BLaER1 treated with 17β-estradiol and CSF1 and Interleukin-3, amounts not matched to agents 10 nM and 100 nM (cell line): ENCODE data around the gene FAM167B.
"Not testable (repeated sequence)": the region's sequence is repeated elsewhere in the genome, so short reads cannot be mapped to it uniquely, and the experiment has no call there.

Experiments
- H3K27ac ChIP-seq, 11 experiments: shearing (Covaris generic); formaldehyde crosslinking; 2 replicates each; pipeline ENCODE4 v1.8.1; 2022
- H3K27me3 ChIP-seq, 11 experiments: shearing (Covaris generic); formaldehyde crosslinking; 2 replicates each; pipeline ENCODE4 v1.8.1; 2022
- H3K36me3 ChIP-seq, 11 experiments: shearing (Covaris generic); formaldehyde crosslinking; 2 replicates each; pipeline ENCODE4 v1.8.1; 2022
- H3K4me1 ChIP-seq, 10 experiments: shearing (Covaris generic); formaldehyde crosslinking; 2 replicates each; pipeline ENCODE4 v1.8.1; 2022
- H3K4me2 ChIP-seq, 11 experiments: shearing (Covaris generic); formaldehyde crosslinking; 2 replicates each; pipeline ENCODE4 v1.8.1; 2022
- H3K4me3 ChIP-seq, 10 experiments: shearing (Covaris generic); formaldehyde crosslinking; 2 replicates each; pipeline ENCODE4 v1.8.1; 2022
- H3K9ac ChIP-seq, 11 experiments: shearing (Covaris generic); formaldehyde crosslinking; 2 replicates each; pipeline ENCODE4 v1.8.1; 2022
- H3K9me3 ChIP-seq, 11 experiments: shearing (Covaris generic); formaldehyde crosslinking; replicated peaks in 1 of 11; 2 replicates each; pipeline ENCODE4 v1.8.1; 2022
- H4K20me1 ChIP-seq, 11 experiments: shearing (Covaris generic); formaldehyde crosslinking; 2 replicates each; pipeline ENCODE4 v1.8.1; 2022
- Cebpa-rat ChIP-seq, 11 experiments: shearing (Covaris generic); IDR thresholded peaks; 2 replicates each; pipeline ENCODE4 v1.8.1; 2022

Gene FAM167B

DNA sequence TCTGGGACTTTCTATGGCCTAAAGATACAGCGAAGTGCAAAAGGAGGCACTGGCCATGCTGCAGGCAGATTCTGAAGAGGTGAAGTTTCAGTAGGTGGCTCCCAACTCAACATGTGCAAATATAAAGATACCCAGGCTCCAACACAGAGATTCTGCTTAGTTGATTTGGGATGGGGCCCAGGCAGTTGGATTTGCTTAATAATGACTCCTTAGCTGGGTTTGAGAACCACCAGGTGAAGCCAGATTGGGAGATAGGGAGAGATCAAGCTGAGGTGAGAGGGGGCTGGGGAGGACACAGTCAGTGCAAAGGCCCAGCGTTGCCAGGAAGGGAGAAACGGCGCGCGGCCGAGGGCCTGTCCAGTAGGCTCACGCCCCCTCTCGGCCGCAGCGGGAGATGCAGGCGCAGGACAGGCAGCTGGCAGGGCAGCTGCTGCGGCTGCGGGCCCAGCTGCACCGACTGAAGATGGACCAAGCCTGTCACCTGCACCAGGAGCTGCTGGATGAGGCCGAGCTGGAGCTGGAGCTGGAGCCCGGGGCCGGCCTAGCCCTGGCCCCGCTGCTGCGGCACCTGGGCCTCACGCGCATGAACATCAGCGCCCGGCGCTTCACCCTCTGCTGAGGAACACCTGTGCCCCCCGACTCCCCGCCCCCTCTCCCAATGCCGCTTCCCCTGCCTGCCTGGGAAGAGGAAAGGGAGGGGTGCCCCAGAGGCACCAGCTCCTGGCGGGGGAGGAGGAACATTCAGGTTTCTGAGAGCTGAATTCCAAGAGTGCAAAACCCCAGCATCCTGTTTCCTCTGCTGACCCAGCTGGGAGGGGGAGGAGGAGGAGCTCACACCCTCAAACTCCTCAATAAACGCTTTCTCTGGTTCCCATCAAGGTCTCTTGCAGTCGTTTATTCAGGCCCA lies 1.2 kb downstream of the FAM167B start:
- Histone ChIP-seq H3K4me2 (peak overlapping the region; percentile 80 to 98 (median 94)), H3K4me3 (peak overlapping the region in 4 of 10 experiments; percentile 7 to 41 (median 24); a peak in 7 of 20 replicates), H3K36me3 (no peaks in the 10 kb centered on the region)

GRCh38 chr1:32249831-32250525 lies 3.0 kb downstream of the FAM167B start:
- peak overlapping the region; percentile 80 to 98 (median 94) for H3K4me2 ChIP-seq
- TF ChIP-seq Cebpa-rat (IDR thresholded peaks at IDR 0.05) = no peak
- peak overlapping the region in 8 of 11 experiments; percentile 58 to 89 (median 79); a peak in 16 of 22 replicates for H3K27ac ChIP-seq
- peaks cover 0 to 16% (median 0%) of the 10 kb centered on the region in 11 experiments; a peak in 1 of 22 replicates for H4K20me1 ChIP-seq
- peaks cover 75 to 98% (median 96%) of the 10 kb centered on the region in 10 experiments for H3K4me1 ChIP-seq
- H3K9ac ChIP-seq = peak overlapping the region in 8 of 11 experiments; percentile 40 to 80 (median 65); a peak in 16 of 22 replicates
- H3K36me3 ChIP-seq = no peaks in the 10 kb centered on the region
- H3K27me3 ChIP-seq = peaks cover 0 to 6% (median 0%) of the 10 kb centered on the region in 11 experiments; a peak in 1 of 22 replicates
- no peaks in the 10 kb centered on the region for H3K9me3 ChIP-seq
- H3K4me3 ChIP-seq = peak overlapping the region in 5 of 10 experiments; percentile 14 to 44 (median 25); a peak in 4 of 20 replicates

More for the DNA sequence above, 1.2 kb downstream of the FAM167B start:
- H3K27ac ChIP-seq = peak overlapping the region in 7 of 11 experiments; percentile 42 to 89 (median 79); a peak in 14 of 22 replicates
- H3K27me3 ChIP-seq = peaks cover 0 to 6% (median 0%) of the 10 kb centered on the region in 11 experiments; a peak in 1 of 22 replicates
- H4K20me1 ChIP-seq = peaks cover 0 to 16% (median 0%) of the 10 kb centered on the region in 11 experiments; a peak in 1 of 22 replicates
- TF ChIP-seq Cebpa-rat (IDR thresholded peaks at IDR 0.05) = no peak
- H3K4me1 ChIP-seq = peaks cover 63 to 81% (median 79%) of the 10 kb centered on the region in 10 experiments
- H3K9me3 ChIP-seq = no peaks in the 10 kb centered on the region
- H3K9ac ChIP-seq = peak overlapping the region in 8 of 11 experiments; percentile 6 to 80 (median 52); a peak in 11 of 22 replicates

DNA sequence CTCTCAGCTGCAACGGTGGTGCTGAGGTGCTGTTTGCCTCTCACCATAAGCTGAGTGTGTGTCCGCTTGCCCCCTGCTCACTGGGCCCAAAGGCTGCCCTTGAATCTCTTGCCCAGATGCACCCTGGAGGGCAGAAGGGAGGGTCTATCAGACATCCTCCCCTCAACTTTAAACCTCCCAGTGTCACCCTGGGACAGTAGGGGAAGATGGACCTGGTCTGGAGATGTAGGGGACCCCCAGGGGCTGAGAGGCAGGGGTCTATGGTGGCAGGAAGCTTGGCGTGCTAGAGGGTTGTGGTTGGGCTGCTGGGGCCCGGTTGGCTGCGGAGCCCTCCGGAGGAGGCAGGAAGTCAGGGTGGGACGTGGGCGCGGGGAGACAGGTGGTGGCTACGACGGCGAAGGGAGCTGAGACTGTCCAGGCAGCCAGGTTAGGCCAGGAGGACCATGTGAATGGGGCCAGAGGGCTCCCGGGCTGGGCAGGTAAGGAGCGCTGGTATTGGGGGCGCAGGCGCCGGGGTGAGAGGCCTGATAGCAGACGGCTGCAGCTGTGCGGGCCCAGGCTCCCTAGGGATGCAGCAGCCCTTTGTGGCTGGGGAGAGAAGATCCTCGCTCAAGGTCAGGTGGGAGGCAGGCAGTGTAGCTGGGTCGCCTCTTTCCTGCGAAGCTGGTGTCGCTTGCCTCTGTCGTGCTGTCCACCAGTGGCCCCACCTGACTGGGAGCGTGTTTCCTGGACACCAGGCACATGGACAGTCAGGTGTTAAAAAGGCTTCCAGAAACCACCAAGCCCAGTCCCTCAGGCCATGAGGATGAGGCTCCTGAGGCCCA lies 4.1 kb downstream of the FAM167B start, which contains the start of gene LCK:
Gene LCK (plus strand): TSS at position 373 of the 824 bp plus-strand sequence. CDS start 23,065 bp downstream, outside the sequence.
- H3K9ac ChIP-seq = peak within 1 kb of the TSS in 8 of 11 experiments; percentile 40 to 80 (median 65); a peak in 16 of 22 replicates
- no peaks in the 10 kb centered on the region for H3K36me3 ChIP-seq
- peak within 1 kb of the TSS; percentile 80 to 98 (median 94) for H3K4me2 ChIP-seq
- peak within 1 kb of the TSS in 8 of 11 experiments; percentile 58 to 89 (median 79); a peak in 17 of 22 replicates for H3K27ac ChIP-seq
- peaks cover 0 to 6% (median 0%) of the 10 kb centered on the region in 11 experiments; a peak in 1 of 22 replicates for H3K27me3 ChIP-seq
- no peaks in the 10 kb centered on the region for H3K9me3 ChIP-seq
- H3K4me1 ChIP-seq = peaks cover 72 to 100% (median 88%) of the 10 kb centered on the region in 10 experiments
- no peak for TF ChIP-seq Cebpa-rat (IDR thresholded peaks at IDR 0.05)
- peaks cover 0 to 16% (median 0%) of the 10 kb centered on the region in 11 experiments; a peak in 1 of 22 replicates for H4K20me1 ChIP-seq
- peak within 1 kb of the TSS in 7 of 10 experiments; percentile 1 to 54 (median 28); a peak in 12 of 20 replicates for H3K4me3 ChIP-seq

GRCh38 chr1:32255072-32256071 lies 8.3 kb downstream of the FAM167B start:
- Histone ChIP-seq H3K9ac (no peak overlapping the region), H3K4me1 (peaks cover 39 to 74% (median 49%) of the 10 kb centered on the region in 10 experiments), H3K36me3 (no peaks in the 10 kb centered on the region), H3K27me3 (peaks cover 0 to 6% (median 0%) of the 10 kb centered on the region in 11 experiments; a peak in 1 of 22 replicates), H3K4me2 (peak overlapping the region in 3 of 11 experiments; percentile 96 to 98 (median 97); a peak in 4 of 22 replicates), H3K27ac (peak overlapping the region in 2 of 11 experiments; percentile 79 to 89; a peak in 2 of 22 replicates), H4K20me1 (no peaks in the 10 kb centered on the region), H3K4me3 (no peak overlapping the region), H3K9me3 (no peaks in the 10 kb centered on the region)
- TF ChIP-seq Cebpa-rat (IDR thresholded peaks at IDR 0.05) = no peak

DNA sequence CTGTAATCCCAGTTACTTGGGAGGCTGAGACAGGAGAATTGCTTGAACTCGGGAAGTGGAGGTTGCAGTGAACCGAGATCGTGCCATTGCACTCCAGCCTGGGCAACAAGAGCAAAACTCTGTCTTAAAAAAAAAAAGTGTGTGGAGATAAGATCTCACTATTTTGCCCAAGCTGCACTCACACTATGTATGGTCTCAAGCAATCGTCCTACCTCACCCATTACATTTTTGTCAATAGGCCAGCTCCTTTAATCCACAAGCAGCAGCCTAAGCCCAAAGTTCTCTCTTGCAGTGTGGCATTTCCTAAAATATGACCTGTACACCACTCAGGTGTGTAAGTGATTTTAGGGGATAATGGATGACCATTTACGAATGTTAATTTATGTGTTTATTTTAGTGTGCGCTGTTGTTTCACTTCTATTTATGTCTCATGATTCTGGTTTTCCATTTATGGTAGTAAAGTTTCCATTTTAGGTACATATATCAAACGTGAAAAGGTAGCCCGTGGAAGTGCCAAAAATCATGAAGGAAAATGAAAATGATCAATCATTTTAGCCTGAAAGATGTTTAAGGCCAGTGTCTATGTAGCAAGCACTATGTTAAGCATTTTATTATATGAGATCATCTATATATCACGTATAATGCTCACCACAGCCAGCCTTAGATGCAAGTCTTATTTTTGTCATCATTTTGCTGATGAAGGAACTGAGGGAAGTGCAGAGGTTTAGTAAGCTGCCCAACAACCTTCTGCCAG lies 9.6 kb downstream of the FAM167B start:
- no peak overlapping the region for H3K9ac ChIP-seq
- H3K27ac ChIP-seq = no peak overlapping the region; a peak in 1 of 22 replicates
- H3K27me3 ChIP-seq = no peaks in the 10 kb centered on the region
- no peak overlapping the region for H3K4me3 ChIP-seq
- TF ChIP-seq Cebpa-rat (IDR thresholded peaks at IDR 0.05) = no peak
- H4K20me1 ChIP-seq = no peaks in the 10 kb centered on the region
- H3K9me3 ChIP-seq = no peaks in the 10 kb centered on the region
- H3K4me2 ChIP-seq = peak overlapping the region in 3 of 11 experiments; percentile 1 to 13 (median 12); a peak in 4 of 22 replicates
- H3K4me1 ChIP-seq = peaks cover 27 to 62% (median 36%) of the 10 kb centered on the region in 10 experiments
- no peaks in the 10 kb centered on the region for H3K36me3 ChIP-seq

GRCh38 chr1:32257227-32257508 lies 10.1 kb downstream of the FAM167B start:
- no peak for TF ChIP-seq Cebpa-rat (IDR thresholded peaks at IDR 0.05)
- no peaks in the 10 kb centered on the region for H3K36me3 ChIP-seq
- no peak overlapping the region for H3K27ac ChIP-seq
- no peaks in the 10 kb centered on the region for H4K20me1 ChIP-seq
- no peak overlapping the region for H3K9ac ChIP-seq
- H3K4me2 ChIP-seq = peak overlapping the region in 3 of 11 experiments; percentile 1 to 13 (median 12); a peak in 4 of 22 replicates
- no peaks in the 10 kb centered on the region for H3K9me3 ChIP-seq
- H3K4me1 ChIP-seq = peaks cover 22 to 56% (median 31%) of the 10 kb centered on the region in 10 experiments
- H3K4me3 ChIP-seq = no peak overlapping the region
- H3K27me3 ChIP-seq = no peaks in the 10 kb centered on the region

GRCh38 chr1:32263236-32263593 lies 16.2 kb downstream of the FAM167B start:
- peak overlapping the region in 10 of 11 experiments; percentile 7 to 87 (median 77); a peak in 18 of 22 replicates for H3K4me2 ChIP-seq
- H3K27ac ChIP-seq = peak overlapping the region in 8 of 11 experiments; percentile 25 to 89 (median 77); a peak in 14 of 22 replicates
- H3K27me3 ChIP-seq, H3K4me3 ChIP-seq, H3K36me3 ChIP-seq, H4K20me1 ChIP-seq, H3K9me3 ChIP-seq: not testable (repeated sequence)
- peaks cover 23 to 52% (median 46%) of the 10 kb centered on the region in 10 experiments for H3K4me1 ChIP-seq
- peak overlapping the region in 5 of 11 experiments; percentile 29 to 77 (median 71); a peak in 7 of 22 replicates for H3K9ac ChIP-seq
